HG03460 (cell line): ENCODE measurements around the gene RXRA.

Experiments used
- ATAC-seq: cut with Tn5 transposase; IDR thresholded peaks from one replicate; pipeline ENCODE4 v1.9.1; 2021; ENCODE audit not compliant: unreplicated experiment

RXRA gene

DNA sequence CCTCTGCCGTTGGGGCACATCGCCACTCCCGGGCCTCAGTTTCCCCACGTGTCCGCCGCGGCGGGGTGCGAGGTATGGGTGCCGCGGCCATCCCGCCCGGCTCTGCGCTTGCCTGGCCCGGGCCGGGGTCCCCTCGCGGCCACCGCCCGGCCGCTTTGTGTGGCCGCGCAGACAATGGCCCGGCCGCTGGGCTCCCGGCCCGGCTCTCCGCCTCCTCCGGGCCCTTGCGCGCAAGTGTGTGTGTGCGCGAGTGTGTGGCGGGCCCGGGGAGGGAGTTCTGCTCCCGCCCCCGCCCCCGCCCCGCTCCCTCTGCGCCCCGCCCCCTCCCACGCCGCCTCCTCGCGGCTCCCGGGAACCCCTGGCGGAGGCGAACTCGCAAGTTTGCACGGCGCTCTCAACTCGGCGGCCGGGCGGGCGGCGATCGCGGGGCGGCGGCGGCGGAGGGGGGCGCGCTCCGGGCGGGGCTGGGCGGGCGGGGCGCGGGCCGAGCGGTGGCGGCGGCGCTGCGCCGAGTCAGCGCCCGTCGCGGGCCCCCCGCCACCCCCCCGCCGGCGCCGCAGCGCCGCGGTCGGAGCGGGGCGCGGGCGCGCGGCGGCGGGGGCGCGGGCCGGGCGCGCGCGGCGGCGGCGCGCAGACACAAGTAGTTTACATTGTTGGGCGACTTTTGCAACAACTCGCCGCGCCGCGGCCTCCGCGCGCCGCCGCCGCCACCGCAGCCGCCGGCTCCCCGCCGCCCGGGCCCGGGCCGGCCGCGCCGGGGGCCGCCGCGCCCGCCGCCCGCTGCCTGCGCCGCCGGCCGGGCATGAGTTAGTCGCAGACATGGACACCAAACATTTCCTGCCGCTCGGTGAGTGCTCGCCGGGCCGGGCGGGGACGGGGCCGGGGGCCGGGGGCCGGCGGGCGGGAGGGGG is at the start of gene RXRA:
TSS of gene RXRA (plus strand) at position 643 of the 911 bp plus-strand sequence. CDS start at position 820, 177 bp downstream.
- no peak for ATAC-seq

DNA sequence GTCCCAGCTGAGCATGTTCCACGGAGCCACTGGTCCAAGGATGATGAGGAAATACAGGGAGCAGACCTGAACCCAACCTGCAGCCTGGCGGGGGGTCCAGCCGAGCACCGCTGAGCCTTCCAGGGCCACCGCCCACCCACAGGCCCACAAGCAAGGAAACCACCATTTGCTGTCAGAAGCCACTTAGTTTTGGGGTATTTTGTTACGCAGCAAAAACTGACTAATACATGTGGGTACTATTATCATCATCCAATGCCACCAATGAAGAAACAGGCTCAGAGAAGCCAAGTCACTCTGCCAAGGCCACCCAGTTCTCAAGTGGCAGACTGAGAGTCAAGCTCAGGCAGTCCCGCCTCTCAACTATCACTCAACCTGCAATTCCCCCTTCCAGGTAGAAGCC is 48.0 kb upstream of the RXRA start:
- no peak for ATAC-seq

DNA sequence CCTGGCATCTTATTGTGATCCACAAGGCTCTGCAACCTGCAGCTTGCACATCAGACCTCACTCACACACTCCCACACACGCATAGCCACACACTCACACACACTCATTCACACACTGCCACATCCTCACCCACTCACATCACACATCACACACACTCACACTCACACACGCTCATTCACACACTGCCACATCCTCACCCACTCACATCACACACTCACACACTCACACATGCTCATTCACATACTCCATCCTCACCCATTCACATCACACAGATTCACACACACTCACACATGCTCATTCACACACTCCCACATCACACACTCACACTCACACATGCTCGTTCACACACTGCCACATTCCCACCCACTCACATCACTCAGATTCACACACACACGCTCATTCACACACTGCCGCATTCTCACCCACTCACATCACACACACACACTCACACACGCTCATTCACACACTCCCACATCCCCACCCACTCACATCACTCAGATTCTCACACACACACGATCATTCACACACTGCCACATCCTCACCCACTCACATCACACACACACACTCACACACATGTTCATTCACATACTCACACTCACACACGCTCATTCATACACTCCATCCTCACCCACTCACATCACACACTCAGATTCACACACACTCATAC is 47.1 kb upstream of the RXRA start:
- no peak for ATAC-seq

DNA sequence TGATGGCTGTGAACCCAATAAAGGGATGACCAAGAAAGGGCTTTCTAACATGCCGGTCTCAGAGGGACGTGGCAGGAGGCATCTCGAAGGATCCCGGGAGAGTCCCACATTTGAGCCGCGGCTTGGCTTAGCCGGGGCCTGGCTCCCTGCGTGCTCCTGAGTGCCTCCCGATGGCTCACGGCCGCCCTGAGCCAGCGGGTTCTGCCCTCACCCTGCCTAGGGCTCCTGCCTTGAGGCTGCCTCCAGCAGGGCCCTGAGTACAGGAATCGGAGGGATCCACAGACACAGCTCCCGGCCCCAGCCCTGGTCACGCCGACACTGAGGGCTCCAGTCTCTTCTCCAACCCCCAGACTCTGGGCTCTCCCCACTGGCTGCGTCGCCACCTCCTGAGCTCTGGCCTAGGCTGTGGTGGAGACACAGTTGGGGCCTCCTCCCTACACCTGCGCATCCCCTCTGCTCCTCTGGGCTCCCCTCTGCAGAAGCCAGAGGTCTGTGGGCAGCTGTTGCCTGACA is 44.1 kb upstream of the RXRA start:
- ATAC-seq: no peak

DNA sequence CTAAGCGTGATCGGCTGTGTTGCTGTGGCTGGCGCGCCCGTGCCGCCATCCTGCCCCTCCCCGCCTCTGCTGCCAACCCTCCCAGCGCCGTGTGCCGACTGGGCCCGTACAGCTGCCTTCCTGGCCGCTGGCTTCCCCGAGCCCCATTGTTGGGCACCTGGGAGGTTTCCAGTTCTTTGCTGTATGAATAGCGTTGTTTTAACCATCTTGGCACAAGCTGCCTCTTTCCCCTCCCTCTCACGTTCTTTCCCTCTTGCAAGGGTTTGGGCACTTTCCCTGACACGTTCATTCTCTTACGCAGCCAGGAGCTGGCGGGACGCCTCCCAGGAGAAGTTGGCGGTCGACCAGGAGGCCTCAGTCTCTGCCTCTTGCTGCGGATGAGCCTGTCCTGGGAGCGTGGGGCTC is 43.1 kb upstream of the RXRA start:
- ATAC-seq: no peak

DNA sequence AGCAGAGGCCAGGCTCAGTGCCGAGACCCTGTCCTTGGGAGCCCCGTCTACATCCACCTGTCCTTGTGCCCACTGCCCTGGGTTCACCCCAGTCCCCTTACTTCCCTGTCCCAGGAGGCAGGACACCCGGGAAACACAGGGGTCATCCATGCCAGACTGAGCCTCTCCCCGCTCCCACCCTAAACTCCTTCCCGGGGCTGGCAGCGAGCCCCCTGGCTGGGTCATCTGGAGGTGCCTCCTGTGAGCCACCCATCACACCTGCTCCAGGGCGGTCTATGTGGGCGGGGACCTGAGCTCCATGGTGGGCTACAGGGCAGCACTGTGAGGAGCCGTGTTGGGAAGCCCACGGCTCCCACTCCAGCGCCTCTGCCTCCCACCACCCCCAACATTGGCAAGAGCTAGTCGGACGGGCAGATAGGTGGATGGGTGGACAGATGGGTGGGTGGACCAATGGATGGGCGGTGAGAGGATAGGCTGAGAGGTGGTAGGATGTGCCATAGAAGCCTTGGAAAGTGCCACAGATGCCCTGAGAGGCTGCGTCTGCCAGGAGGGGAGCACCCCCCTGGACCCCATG is 42.5 kb upstream of the RXRA start:
- no peak for ATAC-seq

DNA sequence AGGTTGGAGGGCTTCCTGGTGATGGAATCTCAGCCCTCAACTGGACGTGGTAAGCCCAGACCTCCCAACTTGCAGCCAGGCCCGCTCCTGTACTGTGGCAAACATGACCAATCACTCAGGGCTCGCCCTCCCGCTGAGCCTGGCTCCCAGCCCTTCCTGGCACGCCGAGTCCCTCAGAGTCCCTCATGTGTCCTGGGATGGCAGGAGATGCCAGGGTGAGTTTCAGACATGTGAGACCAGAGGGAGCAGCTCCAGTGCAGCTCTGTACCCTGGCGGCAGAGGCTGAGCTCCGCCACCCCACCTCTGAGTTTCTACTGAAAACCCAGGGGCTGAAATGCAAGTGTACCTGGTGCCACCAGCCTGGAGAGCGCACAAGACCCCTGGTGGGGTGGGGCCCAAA is 42.0 kb upstream of the RXRA start:
- ATAC-seq: no peak

DNA sequence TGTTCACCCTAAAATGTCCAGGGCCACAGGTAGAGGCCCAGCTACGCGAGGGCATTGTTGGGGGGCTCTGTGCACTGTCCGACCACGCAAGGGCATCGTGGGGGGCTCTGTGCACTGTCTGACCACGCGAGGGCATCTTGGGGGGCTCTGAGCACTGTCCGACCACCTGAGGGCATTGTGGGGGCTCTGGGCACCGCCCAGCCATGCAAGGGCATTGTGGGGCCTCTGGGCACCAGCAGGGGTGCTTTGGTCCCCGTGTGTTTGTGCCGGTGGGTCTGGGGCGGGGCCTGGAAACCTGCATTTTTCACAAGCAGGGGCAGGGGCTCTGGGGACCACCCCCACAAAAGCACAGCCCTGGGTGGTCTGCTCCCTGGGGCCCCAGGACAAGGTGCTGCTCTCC is 41.5 kb upstream of the RXRA start:
- no peak for ATAC-seq

DNA sequence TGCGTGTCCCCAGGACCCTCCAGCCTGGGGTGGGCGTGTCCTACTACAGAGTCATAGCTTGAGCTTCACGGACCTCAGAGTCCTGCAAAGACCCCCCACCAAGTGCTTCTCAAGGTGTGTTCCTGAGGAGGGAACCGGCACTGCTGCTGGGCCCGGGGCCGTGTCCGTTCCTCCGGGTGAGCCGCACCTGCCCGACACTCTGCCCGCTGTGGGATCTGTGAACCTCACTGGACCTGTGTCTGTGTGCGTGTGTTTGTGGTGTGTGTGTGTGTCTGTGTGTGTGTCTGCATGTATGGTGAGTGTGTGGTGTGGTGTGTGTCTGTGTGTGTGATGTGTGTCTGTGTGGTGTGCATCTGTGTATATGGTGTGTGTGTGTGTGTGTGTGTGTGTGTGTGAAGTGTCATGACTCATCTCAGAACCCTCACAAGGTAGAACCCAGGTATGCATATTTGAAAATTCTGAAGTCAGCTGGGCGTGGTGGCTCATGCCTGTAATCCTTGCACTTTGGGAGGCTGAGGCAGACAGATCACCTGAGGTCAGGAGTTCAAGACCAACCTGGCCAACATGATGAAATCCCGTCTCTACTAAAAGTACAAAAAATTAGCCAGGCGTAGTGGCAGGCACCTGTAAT is 40.9 kb upstream of the RXRA start:
- no peak for ATAC-seq

DNA sequence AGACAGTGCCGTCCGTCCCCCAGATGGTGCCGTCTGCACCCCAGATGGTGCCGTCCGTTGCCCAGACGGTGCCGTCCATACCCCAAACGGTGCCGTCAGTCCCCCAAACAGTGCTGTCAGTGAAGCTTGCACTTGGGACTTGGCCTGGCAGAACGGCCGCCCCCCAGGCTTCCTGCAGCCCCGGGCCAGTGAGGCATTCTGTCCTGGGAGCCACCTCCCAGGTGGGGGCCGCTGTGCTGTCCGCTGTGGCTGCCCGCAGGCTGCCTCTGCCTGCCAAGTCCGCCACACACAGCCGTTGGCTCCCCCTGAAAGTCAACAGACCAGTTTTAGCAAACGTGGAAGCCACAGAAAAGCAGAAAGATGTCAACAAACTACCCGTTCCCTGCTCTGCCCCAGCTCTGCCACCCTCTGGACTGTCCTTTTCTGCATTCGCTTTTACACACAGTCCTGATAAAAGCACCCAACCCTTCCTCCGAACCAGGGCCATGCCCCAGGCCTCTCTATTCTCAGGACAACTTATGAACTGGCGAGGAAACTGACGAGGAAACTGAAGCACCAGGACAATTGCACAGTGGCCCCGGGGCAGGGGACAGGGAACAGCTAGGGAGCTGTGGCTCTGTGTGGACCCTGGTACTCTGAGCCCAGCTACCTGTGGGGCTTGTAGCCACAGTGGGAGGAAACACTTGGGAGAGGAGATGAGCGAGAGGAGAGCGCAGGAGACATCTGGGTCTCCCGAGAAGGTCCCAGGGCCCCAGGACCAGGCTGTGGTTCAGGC is 39.6 kb upstream of the RXRA start:
- ATAC-seq: no peak

DNA sequence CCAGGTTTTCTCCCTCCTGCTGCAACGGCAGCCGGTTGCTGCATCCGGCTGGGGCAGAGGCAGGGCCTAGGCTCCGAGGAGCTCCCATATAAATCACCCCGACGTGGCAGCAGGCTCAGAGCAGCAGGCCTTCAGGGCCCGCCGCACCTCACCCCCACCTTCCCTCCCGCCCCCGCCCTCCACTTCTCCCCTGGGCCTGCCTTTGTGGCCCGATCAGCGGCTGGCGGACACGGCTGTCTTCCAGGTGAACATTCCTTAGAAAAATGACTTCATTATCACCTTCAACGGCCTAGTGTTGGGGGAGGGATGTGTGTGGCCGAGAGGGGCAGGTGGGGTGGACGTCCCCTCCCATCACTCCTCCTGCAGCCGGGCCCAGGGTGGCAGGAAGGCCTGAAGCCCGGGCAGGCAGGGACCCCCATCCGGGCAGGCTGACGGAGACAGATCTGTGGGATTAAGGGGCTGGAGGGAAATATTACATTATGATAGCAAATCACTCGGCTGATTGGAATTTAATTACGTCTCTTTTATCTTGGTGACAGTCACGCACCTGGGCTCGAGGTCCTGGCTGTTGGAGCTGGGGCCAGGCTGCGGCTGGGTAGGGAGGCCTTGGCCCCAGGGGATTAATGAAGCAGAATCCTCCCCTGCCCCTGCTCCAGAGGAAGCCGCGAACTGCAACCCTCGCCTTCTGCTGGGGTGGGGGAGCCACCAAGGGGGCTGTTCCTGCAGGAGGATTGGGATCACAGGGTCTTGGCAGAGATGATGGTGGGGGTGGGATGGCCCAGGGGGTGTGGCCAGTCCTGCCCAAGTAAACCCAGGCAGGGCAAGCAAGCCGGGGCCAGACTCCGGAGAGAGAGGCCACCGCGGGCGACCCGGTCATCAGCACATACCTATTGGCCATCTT is 38.4 kb upstream of the RXRA start:
- no peak for ATAC-seq

DNA sequence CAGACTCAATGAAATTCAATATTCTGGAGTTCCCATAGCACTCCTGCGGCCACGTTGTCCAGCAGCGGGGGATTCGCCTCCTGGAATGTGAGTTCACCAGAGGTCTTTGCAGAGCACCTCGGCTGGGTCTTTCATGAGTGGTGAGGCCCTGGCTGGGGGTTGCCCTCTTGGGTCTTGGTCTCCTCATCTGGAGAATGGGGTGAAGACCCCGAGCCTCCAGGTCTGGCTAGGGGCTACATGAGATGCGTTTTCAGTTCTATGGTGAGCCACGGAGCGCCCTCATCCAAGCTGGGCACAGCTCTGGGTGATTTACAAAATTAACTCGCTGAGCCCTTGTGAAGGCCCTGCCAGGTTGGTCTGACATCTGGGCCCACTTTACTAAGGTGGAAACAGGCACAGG is 37.5 kb upstream of the RXRA start:
- ATAC-seq: no peak

DNA sequence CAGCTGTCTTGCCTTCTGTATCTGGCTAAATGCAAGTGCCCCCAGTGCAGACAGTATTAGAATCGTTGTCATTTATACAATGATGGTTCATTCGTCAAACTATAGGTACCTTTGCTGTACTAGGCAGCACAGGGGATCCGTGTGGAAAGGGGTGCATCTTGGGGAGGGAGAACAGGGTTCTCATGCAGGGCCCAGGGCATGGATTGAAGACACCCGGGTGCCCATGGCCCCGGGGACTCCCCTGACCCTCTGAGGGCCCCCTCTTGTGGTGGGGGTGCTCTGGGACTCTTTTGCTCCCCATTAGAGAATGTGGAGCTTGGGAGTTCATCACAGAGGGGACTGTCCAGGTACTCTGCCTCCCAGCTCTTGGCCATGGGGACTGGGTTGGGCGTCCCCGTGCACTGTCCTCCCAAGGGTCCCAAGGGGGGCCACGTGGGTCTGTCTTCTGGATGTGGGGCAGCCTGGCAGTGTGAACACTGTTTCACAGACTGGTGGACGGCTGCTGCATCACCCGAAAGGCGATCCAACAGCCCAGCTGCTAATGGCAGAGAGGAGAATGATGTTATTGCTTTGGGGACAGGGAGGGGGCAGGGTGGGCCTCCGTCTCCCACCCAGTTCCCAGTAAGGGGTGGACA is 36.9 kb upstream of the RXRA start:
- ATAC-seq: no peak

DNA sequence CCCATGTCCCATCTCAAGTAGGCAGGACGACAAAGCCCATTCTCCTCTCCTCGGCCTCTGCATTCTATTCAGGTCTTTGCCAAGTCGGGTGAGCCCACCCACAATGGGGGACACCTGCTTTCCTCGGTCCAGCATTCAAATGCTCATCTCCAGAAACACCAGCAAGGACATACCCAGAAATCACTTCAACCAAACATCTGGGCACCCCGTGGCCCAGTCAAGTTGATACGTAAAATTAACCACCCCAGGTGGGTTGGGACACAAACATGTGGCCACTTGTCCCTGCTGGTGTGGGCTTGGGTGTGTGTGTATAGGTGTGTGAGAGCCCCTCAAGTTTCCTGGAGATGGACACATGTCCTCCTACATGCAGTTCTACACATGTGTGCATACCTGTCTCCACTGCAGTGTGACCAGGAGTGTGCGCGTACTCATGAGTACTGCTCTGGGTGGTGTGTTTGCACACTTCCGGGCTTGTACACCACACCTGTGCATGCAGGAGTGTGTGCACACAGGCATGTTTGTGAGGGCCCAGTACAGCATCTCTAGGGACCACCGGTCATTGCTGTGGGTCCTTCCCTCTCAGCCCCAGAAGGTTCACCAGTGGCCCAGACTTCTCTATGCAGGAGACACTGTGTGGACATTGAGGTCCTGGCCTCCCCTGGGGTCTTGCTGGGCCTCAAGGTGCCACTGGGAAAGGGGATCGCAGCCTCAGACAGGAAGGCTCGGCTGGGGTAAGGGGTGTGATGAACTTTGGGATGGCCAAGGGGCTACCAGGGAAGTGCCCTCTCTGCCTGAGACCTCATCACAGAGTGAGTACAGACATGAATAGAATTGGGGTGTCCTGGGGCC is 35.4 kb upstream of the RXRA start:
- no peak for ATAC-seq

DNA sequence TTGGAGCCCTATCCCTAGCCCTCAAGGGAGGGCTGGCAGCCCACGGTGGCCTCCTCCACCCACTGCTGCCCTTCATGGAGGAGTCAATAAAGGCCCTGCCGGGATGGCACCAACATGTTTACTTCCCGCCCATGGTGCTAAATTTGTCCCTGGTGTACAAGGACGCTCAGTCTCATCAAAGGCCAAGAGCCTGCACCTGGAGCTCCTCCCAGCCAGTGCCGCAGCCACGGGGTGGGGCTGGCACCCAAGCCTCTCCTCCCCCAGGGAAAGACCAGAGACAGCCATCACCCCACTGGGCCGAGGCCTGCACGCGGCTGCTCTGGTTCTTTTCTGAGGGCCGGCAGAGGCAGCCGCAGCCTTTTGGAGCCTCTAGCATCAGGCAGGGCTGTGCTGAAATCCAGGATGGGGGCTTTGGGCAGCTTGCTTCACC is 34.8 kb upstream of the RXRA start:
- no peak for ATAC-seq

DNA sequence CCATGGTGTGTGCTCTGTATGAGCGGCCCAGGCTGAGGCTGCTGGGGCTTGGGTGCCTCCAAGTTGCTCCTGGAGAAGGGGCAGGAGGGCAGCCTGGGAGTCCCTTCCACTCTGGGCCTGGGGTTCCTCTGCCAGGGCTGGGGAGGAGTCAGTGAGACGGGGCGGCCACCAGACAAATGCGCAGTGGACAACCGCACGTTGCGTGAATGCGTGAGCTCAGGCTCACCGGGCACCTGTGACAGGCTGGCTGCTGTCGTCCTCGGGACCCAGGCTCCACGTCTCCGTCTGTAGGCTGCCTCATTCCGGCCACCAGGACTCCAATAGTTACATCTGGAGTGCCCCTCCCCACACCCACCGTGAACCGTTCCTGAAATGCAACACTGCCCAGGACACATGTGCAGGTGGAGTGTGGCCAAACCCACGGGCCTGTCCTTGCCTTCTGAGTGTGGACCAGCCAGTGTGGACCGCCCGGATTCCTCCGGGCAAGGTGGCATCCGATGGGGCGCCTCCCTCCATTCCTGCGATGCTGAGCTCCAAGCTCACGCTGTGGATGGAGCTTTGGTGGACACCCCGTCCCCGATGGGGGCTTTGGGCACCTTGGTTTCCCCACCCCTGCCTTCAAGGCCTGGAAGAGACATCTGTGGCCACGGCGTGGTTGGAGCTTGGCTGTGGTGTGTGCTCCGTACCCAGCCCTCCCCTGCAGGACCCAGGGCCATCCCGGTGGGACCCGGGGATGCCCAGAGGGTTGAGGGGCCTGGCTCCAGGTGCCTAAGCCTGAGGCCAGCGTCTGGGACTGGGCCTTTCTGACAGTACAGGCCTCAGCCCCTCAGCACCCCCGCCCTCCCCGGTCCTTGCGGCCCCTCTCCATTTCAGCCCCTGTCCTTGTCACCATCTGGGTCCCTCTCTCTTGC is 34.0 kb upstream of the RXRA start:
- ATAC-seq: no peak

DNA sequence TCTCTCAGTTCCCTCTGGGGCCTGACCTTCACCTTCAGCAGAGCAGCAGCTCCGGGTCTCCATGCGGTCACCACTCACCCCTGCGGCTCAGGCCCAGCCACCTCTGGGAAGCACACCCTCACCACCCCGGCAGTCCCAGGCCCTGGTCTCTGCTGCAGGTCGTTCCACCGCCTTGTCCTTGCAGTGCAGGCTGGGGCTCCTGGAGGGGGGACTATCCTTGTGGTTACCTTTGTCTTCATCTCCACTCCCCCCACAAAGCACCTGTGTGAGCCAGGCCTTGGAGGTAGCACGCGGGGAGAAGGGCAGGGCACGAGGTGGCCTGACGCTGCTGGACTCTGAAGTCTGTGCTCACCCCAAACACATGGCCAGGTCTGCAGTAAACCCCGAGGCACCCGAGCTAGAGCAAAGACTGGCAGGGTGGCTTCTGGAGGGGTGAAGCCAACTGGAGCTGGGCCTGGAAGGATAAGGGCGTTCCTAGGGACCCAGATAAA is 33.2 kb upstream of the RXRA start:
- ATAC-seq: no peak
